ENCODE data around the gene PBX4. TPM values are rescaled to one million over a fixed set of nuclear protein-coding genes. Genes with fewer than 3 reads are reported as not detected.
A peak's percentile ranks its signal among the peaks of the same experiment; 100 is the strongest.

The PBX4 gene
- total RNA-seq, 1 donor from 2014 or later = 3.4 TPM

GRCh38 chr19:19553670-19554069 is 64.8 kb downstream of the PBX4 start:
- TF ChIP-seq CTCF (IDR thresholded peaks at IDR 0.05) = no peak
- no peak for ATAC-seq
- Histone ChIP-seq H3K9me3 (no peaks in the 10 kb centered on the region), H3K27ac (no peak overlapping the region), H3K36me3 (no peaks in the 10 kb centered on the region), H3K4me1 (no peaks in the 10 kb centered on the region), H3K4me3 (no peak overlapping the region), H3K27me3 (peaks cover 14% of the 10 kb centered on the region)
- no peak for DNase-seq
- intact Hi-C loops (cut with DNase I) = no loop called here

- H3K9me3 ChIP-seq = no peaks in the 10 kb centered on the region
- intact Hi-C loops (cut with DNase I) = no loop called here
- no peaks in the 10 kb centered on the region for H3K4me1 ChIP-seq
- peaks cover 16% of the 10 kb centered on the region for H3K27me3 ChIP-seq
- H3K36me3 ChIP-seq = no peaks in the 10 kb centered on the region
- no peak overlapping the region for H3K4me3 ChIP-seq
- no peak overlapping the region for H3K27ac ChIP-seq
- TF ChIP-seq CTCF (IDR thresholded peaks at IDR 0.05) = peak; percentile 54
- DNase-seq = no peak
- ATAC-seq = peak; percentile 54
Measured at GRCh38 chr19:19552798-19553197, 65.7 kb downstream of the PBX4 start.

- H3K36me3 ChIP-seq = no peaks in the 10 kb centered on the region
- H3K4me1 ChIP-seq = no peaks in the 10 kb centered on the region
- no peak for TF ChIP-seq CTCF (IDR thresholded peaks at IDR 0.05)
- H3K27me3 ChIP-seq = peaks cover 16% of the 10 kb centered on the region
- no peaks in the 10 kb centered on the region for H3K9me3 ChIP-seq
- intact Hi-C loops (cut with DNase I) = no loop called here
- DNase-seq (no peak), ATAC-seq (no peak)
- H3K27ac ChIP-seq = no peak overlapping the region
- no peak overlapping the region for H3K4me3 ChIP-seq
Measured at GRCh38 chr19:19551853-19552192, 66.7 kb downstream of the PBX4 start.

- no peak for TF ChIP-seq CTCF (IDR thresholded peaks at IDR 0.05)
- no peaks in the 10 kb centered on the region for H3K36me3 ChIP-seq
- peaks cover 16% of the 10 kb centered on the region for H3K27me3 ChIP-seq
- no peaks in the 10 kb centered on the region for H3K9me3 ChIP-seq
- H3K4me1 ChIP-seq = no peaks in the 10 kb centered on the region
- H3K4me3 ChIP-seq = no peak overlapping the region
- intact Hi-C loops (cut with DNase I) = no loop called here
- no peak overlapping the region for H3K27ac ChIP-seq
- ATAC-seq (no peak), DNase-seq (no peak)
Measured at GRCh38 chr19:19550972-19551852, 67.3 kb downstream of the PBX4 start.

GRCh38 chr19:19550485-19550929 is 68.0 kb downstream of the PBX4 start:
- Histone ChIP-seq H3K4me3 (no peak overlapping the region), H3K4me1 (no peaks in the 10 kb centered on the region), H3K27me3 (peaks cover 16% of the 10 kb centered on the region), H3K9me3 (no peaks in the 10 kb centered on the region), H3K27ac (no peak overlapping the region), H3K36me3 (no peaks in the 10 kb centered on the region)
- DNase-seq (no peak), ATAC-seq (no peak)
- no peak for TF ChIP-seq CTCF (IDR thresholded peaks at IDR 0.05)
- intact Hi-C loops (cut with DNase I) = no loop called here
